Bladder microvascular endothelial cell (primary cell): ENCODE measurements around the gene TNFRSF13B. TPM values are rescaled to one million over a fixed set of nuclear protein-coding genes. Genes with fewer than 3 reads are reported as not detected.

Experiments used
- total RNA-seq: library from RNA; depleted of rRNA; stranded (reverse); fragments of >200 nt; gene quantifications from 2 replicates; pipeline ENCODE4 v1.2.3, GENCODE V29; 2014

TNFRSF13B gene
- total RNA-seq, result not detected in 2 replicates

DNA sequence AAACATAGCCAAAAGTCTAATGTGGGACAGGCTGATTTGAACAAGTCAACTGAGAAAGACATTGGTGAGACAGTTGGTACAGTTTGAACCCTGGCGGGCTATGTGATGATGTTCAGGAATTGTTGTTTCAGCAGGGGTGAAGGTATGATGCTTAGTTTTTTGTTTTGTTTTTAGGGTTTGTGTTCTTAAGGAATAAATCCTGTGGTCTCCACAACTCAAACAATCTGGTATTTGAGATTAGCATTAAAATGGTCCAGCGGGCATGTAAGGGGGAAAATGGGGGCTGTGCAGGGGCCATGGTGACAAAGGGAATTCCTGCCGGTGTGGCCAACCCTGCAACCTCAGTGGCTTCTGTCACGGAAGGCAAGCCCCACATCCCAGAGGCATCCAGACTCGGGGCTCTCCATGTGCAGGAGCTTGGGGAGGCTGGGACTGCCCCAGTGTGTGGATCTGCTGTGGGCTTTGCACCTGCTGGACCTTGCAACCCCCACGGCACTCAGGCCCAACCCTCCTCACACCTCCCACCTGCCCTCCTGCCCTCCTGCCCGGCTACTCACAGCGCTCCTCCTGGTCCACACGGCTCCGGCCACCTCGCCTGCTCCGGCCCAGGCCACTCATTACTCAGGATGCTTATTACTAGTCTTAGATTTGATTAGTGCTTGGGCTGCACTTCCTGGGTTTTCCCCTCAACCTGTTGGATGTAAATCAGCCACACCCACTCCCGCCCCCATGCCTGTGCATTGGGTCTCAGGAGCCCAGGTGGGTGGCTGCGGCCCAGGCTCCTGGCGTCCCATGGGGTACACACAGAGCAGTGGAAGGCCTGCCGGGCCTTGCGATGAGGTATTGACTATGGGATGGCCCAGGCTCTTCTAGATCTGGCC is at the start of gene TNFRSF13B:
Gene TNFRSF13B, minus strand, starts transcription at position 661 of the 881 bp plus-strand sequence. Its CDS starts 43 bp downstream, at position 618.

Other genes starting within 250 kb of the TNFRSF13B start
- 81.4 and 140 TPM in 2 replicates for gene MPRIP, start 70.3 kb upstream of the TNFRSF13B start, total RNA-seq
- gene PLD6, start 234.2 kb upstream of the TNFRSF13B start, total RNA-seq, result 1.3 and 2.4 TPM in 2 replicates